Activated T-cell treated with anti-CD3 and anti-CD28 coated beads for 48 hours (primary cell): ENCODE results near the gene DIP2C.
"Not testable (repeated sequence)": the region's sequence is repeated elsewhere in the genome, so short reads cannot be mapped to it uniquely, and the experiment has no call there.

Experiments
- DNase-seq: peaks from one replicate; pipeline ENCODE4 v3.0.0-alpha.2; 2020; ENCODE audit warnings: low read depth

The DIP2C gene

DNA sequence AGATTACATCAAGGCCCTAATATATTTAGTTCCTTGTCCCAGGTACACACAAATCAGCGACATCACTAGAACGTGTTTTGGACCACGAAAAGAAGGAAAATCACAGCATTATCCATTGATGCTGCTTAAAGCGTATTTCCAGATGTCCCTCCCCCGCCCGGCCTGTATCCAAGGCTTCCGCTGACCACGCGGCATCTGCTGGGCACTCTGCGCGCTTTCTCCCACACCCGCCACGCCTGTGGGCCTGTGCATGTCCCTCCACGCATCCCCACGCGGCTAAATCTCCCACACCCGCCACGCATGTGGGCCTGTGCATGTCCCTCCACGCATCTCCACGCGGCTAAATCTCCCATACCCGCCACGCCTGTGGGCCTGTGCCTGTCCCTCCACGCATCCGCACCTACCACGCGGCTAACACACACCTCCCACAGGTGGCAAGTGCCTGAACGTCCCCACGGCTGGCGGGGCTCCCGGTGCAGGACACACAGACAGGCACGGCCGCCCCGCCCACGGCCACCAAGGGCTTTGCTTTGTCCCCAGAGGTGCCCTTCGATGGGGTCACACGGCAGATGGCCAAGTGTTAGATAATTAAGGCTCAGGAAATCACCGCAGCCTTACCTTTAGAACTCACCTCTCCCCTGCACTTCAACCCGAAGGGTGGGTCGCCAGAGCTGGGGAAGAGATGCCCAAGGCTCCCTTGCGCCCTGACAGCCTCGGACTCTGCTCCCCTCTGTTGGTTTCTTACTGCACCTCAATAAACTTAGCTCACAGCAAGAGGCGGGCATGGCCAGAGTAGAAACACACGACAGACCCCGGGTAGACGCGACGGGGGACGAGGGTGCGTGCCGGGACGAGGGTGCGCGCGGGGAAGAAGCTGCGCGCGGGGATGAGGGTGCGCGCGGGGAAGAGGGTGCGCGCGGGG, 49.5 kb downstream of the DIP2C start:
- DNase-seq = no peak

DNA sequence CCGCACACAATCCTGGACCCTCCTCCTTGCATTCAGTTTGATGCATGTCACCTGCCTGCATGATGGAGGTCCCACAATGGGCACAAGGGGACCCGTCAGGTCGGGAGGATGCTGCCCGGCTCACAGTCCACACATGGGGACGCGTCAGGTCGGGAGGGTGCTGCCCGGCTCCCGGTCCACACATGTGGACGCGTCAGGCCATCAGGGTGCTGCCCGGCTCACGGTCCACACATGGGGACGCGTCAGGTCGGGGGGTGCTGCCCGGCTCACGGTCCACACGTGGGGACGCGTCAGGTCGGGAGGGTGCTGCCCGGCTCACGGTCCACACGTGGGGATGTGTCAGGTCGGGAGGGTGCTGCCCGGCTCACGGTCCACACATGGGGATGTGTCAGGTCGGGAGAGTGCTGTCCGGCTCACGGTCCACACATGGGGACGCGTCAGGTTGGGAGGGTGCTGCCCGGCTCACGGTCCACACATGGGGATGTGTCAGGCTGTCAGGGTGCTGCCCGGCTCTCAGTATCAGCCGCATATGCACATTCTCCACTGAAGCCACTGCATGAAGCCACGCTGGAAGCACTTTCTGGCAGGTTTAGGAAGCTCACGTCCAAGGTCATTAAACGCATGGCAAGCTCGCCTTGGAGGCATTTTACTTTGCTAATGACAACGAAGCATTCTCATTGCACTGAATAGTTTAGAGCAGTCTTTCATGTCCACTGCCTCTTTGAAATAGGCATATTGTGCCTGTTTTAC, 50.3 kb downstream of the DIP2C start:
- DNase-seq = no peak

DNA sequence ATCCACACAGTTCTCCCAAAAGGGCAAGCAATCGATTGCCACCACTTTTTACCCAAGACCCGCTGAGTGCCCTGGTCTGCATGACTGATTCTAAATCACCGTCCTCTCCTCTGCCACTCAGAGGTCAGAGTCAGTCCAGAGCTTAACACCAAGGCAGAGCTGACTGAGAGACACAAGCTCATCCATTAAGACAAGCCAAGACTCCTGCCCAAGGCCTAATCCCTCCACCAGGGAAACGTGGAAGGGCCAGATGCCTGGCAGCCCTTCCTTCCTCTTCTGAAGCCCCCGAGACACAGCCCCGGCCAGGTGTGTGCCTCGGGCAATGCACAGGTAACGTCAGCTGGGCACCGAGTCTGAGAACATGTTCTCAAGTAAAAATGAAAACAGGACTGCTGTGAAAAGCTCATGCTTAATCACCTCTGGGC, 51.7 kb downstream of the DIP2C start:
- no peak for DNase-seq

DNA sequence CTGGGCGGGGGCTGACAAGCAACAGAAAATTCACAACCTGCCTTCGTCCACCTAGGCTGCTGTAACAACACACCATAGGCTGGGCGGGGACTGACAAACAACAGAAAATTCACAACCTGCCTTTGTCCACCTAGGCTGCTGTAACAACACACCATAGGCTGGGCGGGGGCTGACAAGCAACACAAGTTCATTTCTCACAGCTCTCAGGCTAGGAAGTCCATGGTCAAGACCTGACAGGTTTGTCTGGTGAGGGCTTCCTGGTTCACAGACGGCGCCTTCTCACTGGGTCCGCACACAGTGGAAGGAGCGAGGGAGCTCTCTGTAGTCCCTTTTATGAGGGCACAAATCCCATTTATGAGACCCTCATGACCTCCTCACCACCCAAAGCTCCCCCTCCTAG, 52.2 kb downstream of the DIP2C start:
- DNase-seq = no peak

DNA sequence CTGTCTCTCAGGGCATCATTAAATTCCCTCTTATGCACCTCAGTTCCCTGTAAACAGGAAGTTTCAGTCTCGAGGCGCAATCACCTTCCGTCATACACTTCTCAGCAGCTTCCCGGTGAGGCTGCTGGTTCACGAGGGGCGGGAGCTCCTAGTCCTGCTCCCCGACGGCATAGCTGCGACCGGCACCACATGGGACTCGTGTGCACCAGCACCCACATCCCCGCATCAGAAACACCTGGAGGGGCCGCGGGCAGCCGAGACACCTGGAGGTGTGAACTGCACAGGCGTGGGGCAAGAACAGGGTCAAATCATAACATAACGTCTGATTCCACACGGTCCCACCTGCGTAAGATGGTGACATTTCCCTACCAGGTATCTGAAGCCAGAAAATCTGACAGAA, 52.7 kb downstream of the DIP2C start:
- no peak for DNase-seq

DNA sequence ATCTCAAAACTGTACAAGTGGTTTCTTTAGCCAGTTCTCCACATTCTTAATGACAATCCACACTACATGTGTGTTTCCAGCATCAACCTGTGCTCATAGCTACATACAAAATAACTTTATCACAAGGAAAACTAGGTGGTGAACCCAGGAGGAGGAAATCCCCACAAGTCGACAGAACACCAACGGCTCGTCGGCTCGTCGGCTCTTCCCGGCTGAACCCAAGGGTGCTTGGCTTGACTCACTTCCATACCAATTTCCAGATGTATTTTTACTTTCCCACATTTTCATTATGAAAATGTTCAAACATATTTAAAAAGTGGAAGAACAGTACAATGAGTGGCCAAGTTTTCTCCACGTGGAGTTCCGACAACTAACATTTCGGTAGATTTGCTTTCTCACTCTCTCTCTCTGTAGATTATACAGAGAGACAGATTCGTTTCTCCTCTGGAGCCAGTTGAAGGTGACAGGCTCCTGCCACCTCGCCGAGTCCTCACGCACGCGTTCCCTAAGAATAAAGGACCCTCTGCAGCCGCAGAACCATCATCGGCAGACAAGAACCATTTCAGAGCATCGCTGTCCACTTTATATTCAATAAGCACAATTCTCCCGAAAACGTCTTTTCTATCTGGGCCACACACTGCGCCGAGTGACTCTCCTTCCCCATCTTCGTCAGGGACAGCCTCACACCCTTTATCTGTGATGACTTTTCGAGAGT, 53.3 kb downstream of the DIP2C start:
- DNase-seq = no peak

DNA sequence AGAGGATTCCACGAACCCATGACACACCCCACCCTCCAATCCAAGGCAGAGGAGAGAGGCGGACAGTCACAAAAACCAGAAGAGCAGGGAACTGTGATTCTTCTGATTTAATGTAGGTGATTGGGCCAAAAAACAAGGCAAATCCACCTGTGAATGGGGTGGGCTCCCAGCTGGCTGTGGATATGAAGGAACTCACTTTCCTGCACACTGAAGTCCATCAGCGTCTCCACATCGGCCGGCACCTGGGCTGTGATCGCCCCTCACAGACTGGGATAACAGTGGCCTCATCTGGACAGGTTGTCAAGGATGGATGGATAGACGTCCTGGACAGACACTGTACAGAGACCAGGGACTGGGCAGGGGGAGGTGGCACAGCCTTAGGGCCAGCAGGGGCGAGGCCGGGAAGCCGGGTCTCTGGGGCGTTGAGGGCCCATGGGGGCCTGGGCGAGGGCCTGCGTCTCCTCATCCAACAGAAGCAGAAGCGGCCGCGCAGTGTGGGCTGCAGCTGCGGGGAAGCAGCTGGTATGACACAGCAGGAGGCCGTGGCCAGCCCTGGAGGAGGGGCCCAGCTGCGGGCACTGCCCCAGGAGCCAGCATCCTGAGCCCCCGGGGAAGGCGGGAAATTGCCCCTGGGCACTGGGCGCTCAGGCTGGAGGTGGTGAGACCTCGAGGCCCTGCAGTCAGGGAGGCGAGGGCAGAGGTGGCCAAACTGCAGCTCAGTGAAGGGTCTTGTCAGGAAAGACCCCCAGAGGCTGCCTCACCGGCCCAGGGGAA, 54.2 kb downstream of the DIP2C start:
- DNase-seq = no peak

DNA sequence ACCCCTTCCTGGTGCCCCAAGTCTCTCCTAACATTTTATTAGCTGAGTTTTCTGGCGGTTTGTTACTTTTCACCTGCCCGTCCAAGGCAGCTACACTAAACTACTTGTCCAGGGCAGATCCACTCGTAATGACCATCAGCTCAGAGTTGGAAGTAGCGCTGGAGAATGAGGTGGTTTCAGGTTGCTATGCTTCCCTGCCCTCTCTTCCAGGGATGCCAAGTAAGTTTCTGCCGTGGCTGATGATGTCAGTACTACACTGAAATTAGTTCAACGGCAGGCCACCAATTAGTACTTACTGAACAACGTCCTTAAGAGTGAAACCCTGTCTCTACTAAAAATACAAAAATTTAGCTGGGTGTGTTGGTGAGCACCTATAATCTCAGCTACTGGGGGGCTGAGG, 55.2 kb downstream of the DIP2C start:
- DNase-seq = no peak

DNA sequence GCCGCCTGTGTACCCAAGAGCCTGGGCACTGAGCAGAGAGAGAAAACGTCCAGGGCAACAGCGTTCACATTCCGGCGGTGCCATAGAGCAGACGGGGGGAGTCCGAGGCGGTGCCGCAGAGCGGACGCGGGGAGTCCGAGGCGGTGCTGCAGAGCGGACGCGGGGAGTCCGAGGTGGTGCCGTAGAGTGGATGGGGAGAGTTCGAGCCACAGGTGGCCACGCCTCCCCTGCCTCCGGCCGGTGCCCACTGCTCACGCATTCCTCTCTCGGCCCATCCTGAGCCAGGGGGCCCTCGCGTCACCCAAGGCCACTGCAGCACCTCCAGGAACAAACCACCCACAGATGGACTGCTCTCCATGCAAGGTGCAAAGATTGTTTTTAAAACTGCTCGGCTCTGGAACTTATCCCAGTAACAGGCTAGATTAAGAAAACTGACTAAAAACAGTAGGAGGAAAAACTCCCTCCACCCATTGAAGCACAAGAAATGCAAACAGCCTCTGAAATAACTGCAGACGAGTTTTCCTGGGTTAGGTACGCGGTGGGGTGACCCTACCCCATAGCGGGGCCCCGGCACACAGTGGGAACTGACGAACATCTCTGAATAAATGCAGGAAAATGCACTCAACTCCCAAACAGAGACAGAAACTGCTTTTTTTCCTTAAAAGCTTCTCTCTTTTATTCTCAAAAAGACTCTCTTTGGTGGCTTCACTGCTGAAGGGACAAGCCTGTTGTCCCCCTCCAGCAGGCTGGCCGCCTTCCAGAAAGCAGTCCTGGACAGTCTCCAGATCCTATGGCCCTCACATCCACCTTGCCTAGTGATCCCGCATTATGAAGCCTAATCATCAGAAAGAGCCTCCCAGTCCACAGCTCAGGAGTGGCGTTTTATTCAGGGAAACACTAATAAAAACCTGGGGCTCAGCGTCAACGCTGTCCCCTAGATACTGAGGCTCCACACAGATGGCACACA, 55.9 kb downstream of the DIP2C start:
- DNase-seq = no peak

DNA sequence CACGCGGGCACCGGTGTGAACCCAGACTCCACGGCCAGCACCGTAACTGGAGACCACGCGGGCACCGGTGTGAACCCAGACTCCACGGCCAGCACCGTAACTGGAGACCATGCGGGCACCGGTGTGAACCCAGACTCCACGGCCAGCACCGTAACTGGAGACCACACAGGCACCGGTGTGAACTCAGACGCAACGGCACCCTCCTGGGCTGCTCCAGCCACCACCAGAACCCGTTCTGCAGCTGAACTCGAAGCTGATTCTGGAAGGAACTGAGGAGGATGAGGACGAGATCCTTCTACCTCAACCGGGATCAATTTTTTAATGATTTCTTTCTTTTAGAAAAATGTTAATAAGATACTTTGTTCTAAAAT, 56.7 kb downstream of the DIP2C start:
- DNase-seq = not testable (repeated sequence)

DNA sequence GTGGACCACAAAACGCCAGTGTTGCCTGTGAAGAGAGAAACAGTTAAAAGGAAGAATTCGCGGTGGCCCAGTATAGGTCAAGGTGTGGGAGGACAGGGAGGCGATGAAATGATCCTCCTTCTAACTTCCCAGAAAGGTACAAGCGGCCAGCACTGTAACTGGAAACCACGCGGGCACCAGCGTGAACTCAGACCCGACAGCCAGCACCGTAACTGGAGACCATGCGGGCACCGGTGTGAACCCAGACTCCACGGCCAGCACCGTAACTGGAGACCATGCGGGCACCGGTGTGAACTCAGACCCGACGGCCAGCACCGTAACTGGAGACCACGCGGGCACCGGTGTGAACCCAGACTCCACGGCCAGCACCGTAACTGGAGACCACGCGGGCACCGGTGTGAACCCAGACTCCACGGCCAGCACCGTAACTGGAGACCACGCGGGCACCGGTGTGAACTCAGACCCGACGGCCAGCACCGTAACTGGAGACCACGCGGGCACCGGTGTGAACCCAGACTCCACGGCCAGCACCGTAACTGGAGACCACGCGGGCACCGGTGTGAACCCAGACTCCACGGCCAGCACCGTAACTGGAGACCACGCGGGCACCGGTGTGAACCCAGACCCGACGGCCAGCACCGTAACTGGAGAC, 57.2 kb downstream of the DIP2C start:
- not testable (repeated sequence) for DNase-seq

DNA sequence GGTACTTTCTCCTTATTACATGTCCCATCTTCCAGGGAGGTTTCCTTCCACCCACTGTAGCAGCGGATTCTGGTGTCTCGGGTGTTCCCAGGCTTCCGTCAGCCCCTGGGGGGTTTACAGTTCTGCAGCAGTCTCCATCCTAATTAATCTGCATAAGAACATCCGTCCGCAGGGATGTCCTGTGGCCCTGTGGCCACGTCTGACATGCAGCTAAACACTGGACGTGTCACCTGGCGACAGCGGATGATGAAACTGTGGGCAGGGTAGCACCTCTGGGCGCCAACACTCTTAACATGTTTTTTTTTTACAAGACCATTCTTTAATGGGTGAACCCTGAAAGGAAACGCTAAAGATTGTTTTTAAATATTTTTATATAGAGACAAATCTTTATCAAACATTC, 58.2 kb downstream of the DIP2C start:
- DNase-seq = no peak

DNA sequence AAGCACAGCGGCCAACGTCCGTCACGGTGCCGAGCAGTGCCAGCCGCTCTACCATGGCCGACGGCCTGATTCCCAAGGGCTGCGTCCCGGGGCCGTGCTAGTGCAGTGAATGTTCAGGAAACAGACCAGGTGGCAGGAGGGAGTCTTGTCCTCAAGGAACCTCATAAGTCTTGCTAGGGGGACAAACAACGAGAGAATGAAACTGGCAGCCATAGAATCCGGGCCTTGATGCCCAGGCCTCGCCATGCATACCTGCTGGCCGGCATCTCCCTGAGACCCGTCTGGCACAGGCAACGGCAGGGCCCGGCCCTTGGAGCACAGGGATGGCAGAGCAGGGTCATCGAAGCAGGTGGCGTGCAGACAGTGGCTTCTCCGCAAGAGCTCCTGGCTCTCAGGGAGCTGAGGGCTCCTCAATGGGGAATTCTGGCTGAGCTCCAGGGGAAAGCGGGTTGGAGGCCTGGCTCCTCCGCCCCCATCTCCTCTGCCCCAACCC, 58.8 kb downstream of the DIP2C start:
- DNase-seq = no peak

DNA sequence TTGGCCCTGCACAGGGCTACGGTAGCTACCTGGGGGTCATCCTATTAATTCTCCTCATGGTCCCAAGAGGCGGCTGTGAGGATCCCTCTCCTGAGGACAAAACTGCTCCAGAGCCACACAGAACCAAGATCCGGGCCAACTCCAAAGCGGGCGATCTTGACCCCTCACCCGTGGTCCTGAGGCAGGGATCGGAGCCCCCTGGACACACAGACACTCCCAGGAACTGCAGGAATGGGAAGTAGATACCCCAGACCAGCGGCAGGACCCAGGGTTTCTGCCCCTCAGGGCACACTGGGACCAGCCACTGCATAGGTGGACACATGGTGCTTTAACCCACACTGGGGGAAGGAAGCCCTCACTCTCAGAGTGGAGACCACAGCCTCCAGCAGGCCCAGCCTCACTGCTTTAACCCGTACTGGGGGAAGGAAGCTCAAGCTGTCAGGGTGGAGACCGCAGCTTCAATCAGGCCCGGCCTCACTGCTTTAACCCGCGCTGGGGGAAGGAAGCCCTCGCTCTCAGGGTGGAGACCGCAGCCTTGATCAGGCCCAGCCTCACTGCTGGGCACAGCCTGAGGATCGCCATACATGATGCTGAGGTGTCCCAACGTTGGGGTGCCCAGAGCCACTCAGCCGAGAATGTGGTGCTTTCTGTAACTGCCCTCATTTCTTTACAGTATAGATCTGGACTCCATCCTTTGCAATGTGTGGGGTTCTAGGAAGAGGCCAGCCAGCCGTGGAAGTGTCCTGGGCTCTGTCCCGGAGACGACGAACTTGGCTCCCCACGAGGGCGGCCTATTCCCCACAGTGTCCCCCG, 60.1 kb downstream of the DIP2C start:
- no peak for DNase-seq

DNA sequence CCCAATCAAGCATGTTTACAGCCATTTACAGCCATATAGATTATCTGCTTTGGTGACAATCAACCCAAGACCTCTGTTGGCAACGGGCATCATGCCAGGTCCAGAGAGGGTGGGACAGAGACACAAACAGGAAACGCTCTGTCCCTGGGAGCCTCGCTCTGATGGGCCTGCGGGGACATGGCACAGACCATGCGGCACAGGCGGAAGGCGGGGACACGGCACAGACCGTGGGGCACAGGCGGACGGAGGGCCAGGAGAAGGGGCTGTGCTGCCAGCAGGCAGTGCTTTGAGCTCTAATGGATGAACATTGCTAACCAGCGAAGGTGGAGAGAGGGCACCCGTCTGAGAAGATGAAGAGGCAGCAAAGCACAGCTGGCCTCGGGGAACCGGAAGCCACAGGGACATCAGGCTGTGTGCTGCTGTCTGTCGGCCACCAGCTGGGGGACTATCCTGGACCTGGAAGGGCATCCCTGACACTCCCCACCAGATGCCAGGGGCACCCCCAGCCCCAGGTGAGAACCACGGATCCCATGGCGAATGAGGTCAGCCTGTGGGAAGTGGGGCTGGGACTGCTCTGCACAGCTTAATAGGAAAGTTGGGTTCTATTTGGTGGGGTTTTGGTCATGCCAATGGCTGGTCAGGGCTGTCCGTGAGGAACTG, 61.0 kb downstream of the DIP2C start:
- no peak for DNase-seq

DNA sequence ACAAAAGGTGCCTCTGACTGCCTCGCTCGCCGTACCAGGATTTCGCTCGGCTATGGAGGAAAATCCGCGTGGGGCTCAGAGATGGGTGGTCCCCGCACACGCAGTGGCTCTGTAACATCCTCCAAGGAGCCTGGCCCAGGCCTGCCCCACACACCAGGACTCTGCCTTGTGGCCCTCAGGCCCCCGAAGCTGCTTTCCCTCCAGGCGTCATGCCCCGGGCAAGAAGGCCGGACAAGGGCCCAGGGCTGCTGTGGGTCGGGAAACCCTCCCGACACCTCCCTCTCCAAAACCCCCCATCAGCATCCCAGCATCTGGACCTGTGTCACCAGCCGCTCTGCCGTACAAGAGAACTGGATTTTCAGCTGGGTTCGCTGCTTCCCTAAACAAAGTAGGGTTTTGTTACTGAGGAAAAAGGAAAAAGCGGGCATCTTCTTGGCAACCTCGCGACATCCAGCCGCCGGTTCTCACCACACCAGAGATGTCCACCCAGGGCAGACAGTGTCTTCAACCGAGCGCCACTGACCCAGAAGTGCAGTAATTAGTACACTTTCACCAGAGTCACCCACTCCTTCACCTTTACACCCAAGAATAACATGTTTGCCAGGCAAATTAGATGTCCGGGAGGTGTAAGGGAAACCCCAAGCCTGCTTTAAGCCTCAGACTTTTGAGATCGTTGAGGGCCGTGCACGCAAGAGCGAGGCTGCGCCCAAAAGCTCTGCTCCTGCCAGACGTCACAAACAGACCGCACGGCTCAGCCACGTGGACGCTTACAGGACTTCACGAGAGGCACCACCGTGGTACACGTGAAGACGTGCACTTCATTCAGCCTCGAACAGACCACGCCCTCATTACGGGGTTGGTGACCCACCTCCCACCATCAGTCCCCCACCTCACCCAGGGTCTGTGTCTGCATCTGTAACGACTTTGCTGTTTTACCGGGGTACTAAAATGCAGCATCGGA, 62.2 kb downstream of the DIP2C start:
- DNase-seq = no peak
